GM19043 (cell line): ENCODE results near the gene CYP26B1.

Experiments
- ATAC-seq: cut with Tn5 transposase; IDR thresholded peaks from one replicate; pipeline ENCODE4 v1.9.1; 2021; ENCODE audit warnings: low read depth; ENCODE audit not compliant: unreplicated experiment

CYP26B1 gene

GRCh38 chr2:72131916-72132841, 15.5 kb downstream of the CYP26B1 start:
- no peak for ATAC-seq

GRCh38 chr2:72131371-72131891, 16.2 kb downstream of the CYP26B1 start:
- no peak for ATAC-seq

DNA sequence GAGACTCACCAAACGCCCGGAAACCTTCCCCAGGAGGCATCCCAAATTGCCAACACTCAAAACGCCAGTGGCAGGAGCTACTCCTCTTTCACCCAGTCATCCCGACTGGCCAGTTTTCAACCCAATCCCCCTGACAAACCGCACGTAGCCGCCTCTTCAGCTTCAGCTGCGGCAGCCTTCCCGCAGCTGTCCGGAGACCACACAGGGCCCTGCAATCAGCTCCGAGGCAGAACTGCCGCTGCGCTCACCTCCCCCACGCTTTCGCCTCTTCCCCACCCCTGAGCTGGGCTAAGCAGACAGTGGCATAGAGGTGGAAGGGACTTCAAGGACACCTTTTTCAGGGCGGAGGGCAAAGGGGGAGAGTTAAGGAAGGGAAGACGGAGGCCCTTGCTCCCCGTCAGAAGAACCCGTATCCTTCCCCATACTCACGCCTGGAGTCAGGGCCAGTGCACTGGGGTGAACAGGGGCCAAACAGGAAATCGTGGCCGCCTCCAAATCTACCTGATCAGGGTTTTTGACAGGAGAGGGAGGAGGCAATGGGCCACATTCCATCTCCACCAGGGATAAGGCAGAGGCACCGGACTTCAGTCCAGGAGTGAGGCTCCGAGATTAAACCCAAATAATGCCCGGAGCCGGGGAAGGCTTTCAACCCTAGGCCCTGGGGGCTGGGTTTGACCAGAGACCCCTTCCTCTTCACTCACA, 16.9 kb downstream of the CYP26B1 start:
- no peak for ATAC-seq

- ATAC-seq: no peak
These were observed 17.9 kb downstream of the CYP26B1 start for GRCh38 chr2:72129681-72130340.

DNA sequence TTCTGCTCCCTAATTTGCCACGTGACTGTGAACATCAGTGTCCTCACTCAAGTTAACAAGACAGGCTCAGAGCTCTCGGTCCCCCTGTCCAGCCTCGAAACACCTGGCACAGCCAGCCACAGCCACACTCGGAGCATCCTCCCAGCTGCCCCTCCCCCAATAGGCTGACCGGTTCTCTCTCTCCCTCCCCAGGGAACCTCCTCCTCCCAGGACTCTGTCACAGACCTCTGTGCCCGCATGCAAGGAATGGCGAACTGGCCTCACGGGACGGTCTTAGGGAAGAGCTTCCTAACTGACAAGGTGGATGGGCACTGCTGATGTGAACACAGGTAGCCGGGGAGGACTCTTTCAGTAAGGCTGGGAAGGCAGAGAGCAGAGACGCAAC, 18.8 kb downstream of the CYP26B1 start:
- no peak for ATAC-seq

GRCh38 chr2:72128059-72128842, 19.4 kb downstream of the CYP26B1 start:
- ATAC-seq: no peak

DNA sequence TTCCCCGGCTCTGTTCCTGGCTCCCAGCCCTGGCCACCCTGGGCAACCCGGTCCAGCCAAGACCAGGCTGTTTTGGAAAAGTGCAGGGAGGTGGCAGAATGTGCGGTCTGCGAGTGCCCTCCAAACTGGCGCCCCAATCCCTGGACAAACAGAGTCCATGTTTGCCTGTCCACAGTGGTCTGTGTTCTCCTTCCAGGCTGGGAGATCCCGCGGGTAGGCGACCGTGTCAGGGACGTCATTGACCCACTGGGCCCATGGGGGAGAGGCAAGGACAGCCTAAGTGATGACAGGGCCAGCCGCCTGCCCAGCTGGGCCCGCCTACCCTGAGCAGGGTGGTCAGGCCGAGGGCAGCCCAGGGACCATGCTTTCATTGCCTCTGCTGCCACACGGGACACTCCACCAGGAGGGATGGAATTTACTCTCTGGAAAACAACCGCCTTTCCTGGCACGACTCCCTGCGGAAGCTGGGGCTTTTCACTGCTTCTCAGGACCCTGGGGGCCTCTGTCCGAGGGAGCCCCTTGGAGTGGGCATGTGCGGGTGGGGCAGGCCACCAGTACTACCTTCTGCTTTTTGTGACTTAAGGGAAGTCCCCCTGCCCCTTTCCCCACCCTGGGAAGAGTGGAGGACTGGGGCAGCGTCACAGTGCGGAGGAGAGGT, 20.1 kb downstream of the CYP26B1 start:
- ATAC-seq: no peak

DNA sequence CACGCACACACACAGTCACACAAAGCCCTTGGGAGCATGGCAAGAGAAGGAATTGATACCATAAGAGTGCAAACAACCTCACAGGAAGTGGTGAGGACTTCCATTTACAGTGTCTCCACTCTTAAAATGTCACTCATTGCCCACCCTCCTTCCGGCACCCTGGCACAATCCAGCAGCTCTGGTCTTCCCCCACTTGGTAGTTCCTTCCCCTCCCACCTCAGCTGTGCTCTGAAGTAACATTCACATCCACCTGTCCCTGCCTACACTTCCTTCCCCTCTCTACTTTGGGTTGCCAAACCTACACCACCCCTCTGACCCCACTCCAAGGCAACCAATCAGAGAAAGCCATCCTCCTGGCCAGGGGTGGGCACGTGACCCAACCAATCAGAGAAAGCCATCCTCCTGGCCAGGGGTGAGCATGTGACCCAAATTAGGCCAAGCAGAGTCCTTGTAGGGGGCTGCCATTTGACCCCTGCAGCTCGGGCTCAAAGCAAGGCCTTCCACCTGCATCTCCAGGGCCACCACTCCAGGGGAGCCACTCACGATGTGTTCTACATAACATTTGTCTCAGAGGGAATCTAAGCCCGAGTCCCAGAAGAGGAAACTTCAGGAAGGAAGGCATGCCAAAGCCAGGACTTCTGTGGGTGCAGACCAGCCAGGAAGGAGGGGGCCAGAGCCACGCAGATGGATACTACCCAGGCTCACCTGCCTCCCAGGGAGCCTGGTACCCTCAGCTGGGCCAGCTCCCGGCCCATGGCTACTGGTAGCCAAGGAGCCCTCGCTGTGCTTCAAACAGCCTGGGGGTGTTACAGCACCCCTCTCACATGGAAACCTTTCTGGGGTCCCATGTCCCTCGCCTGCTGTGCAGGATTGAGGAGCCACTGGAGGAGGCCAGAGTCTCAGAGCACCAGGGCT, 21.2 kb downstream of the CYP26B1 start:
- no peak for ATAC-seq

GRCh38 chr2:72124376-72124775, 23.3 kb downstream of the CYP26B1 start:
- ATAC-seq: no peak

DNA sequence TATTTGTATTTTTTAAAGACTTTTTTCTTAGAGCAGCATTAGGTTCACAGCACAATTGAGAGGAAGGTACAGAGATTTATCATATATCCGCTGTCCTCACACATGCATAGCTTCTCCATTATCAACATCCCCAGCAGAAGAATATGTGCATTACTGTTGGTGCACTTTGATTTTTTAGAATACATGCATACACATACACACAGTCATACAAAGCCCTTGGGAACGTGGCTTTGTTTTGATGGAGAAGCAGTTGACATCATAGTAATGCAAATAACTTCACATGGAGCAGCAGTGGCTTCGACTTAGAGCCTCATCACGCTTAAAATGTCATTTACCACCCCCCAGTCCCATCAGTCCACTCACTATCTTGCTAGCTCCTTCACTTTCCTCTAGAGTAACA, 26.5 kb downstream of the CYP26B1 start:
- ATAC-seq: no peak

GRCh38 chr2:72118951-72119350, 28.7 kb downstream of the CYP26B1 start:
- no peak for ATAC-seq

- ATAC-seq: no peak
These were observed 29.3 kb downstream of the CYP26B1 start for GRCh38 chr2:72118386-72118785.

GRCh38 chr2:72117718-72118117, 29.9 kb downstream of the CYP26B1 start:
- ATAC-seq: no peak

GRCh38 chr2:72117029-72117428, 30.6 kb downstream of the CYP26B1 start:
- no peak for ATAC-seq

DNA sequence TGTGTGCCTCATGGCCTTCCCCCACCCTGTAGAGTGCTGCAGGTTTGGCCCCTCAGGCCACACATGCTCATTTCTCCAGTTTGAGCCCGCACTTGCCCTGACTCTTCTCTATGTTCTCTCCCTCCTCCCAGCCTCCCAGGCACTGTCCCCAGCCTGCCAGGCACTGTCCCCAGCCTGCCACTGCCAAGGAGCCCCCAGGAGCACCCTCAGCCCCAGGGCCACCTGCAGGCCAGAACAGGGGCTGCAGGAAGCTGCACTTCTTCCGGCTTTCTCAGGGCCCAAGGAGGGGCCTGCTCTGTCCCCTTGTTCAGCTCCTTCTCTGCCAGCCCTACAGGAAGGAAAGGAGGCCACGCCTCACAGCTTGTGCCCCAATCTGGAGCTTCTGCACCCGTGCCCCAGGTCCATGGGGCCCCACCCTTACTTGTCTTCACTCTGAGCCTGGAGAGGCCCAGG, 31.6 kb downstream of the CYP26B1 start:
- ATAC-seq: no peak

- ATAC-seq: no peak
These were observed 32.3 kb downstream of the CYP26B1 start for GRCh38 chr2:72115110-72116080.

- no peak for ATAC-seq
These were observed 33.0 kb downstream of the CYP26B1 start for GRCh38 chr2:72114693-72115051.
